Kidney glomerular epithelial cell (primary cell): ENCODE results near the gene SMAP1.

ENCODE experiments used
- DNase-seq: peaks from one replicate; lab custom pipeline; 2025; lab: John Stamatoyannopoulos, UW

The SMAP1 gene

GRCh38 chr6:70684794-70685493, 17.3 kb downstream of the SMAP1 start:
- DNase-seq: peak; percentile 5

DNA sequence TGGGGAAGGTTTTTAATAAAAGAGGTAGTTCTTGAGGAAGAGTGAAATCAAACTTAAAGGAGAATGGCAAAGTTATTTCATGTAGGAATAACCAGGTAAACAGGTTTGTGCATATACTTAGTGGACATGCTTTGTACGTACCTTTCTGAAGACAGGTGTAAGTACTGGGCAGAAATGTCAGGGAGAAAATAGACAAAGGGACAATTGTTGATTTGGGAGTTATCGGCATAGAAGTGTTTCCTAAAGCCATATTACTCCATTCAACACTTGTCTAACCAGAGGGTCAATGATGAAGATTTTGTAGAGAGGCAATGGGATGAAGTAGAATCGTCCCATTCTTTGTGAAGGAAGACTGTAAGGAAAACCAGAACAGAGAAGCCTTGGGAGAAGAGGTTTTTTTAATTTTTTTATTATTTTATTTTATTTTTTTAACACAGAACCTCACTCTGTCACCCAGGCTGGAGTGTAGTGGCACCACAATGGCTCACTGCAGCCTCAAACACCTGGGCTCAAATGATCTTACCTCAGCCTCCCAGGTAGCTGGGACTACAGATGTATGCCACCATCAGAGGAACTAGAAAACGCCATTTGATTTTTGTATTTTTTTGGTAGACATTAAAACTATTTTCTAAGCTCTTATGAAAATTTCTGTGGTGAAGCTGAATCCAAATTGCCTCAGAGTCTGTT, 18.0 kb downstream of the SMAP1 start:
- DNase-seq: no peak

DNA sequence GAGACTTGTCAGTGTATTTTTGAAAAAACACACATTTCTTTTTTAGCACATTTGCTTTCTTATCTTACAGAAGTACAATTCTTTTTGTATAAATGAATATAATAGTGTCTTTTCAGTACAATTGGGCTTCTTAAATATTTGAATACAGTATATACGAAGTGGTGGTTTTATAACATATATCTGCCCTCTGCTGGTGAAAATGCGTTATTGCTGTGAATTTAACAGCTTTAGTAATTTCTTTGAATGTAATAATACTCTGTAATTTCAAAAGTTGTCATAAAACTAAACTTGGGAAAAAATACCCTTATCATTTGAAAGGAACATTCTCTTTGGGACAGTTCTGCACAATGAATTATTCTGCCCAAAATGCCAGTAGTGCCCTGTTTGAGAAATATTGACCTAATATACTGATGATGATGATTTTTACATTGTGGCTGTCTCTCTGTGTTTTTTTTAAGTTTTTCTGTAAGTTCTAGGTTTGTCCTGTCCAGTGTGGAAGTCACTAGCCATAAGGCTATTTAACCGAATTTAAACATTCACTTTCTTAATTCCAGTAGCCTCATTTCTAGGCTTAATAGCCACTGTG, 19.0 kb downstream of the SMAP1 start:
- peak; percentile 27 for DNase-seq

GRCh38 chr6:70693887-70694286, 26.2 kb downstream of the SMAP1 start:
- DNase-seq: no peak

DNA sequence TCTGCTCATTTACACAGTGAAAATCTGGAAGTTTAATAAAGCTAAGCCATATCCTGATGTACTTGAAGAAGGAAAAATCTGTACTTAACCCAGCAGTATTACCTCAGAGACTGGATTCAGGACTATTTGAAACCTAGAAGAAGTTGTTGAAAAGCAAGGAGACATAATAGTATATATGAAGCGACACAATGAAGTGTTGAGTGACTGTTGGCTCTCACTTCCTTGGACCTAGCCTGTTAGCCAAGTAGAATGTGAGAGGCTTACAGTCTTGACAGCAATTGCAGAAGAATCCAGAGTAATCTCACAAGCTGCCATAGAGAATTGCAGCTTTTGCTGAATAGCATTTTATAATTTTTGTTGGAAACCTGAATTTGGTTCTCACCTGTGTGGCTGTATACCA, 26.7 kb downstream of the SMAP1 start:
- no peak for DNase-seq

- no peak for DNase-seq
These were observed 33.5 kb downstream of the SMAP1 start for GRCh38 chr6:70700922-70701876.

DNA sequence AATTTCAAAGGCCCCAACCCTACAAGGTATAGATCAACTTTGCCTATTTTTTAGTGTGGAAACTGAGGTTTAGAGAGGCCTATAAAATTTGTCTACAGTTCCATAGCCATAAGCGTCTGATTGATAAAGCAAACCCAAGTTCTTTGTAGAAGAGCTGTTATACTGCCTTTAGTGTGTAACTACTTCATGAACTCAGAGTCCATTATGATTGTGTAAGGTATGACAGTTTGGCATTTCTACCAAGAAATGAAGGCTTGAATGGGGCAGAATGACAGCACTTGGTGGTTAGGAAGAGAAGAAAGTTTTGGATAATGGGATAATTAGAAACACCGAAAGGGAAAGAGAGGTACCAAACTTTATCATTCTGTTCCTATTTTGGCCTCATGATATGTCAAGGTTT, 38.1 kb downstream of the SMAP1 start:
- DNase-seq: no peak

- peak; percentile 40 for DNase-seq
These were observed 38.9 kb downstream of the SMAP1 start for GRCh38 chr6:70706491-70707123.

DNA sequence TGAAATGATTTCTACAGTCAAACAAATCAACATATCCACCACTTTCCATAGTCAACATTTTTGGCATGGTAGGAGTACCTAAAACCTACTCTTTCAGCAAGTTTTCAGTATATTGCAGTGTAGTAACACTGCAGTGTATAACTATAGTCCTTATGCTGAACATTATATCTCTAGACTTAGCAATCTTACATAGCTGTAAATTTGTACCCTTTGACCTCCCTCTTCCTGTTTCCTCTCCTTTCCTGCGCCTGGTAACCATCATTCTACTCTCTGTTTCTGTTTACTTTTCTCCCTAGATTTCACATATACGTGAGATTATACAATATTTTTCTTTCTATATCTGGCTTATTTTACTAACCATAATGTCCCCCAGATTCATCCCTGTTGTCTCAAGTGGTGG, 40.2 kb downstream of the SMAP1 start:
- no peak for DNase-seq

- DNase-seq: no peak
These were observed 40.8 kb downstream of the SMAP1 start for GRCh38 chr6:70708448-70708847.

DNA sequence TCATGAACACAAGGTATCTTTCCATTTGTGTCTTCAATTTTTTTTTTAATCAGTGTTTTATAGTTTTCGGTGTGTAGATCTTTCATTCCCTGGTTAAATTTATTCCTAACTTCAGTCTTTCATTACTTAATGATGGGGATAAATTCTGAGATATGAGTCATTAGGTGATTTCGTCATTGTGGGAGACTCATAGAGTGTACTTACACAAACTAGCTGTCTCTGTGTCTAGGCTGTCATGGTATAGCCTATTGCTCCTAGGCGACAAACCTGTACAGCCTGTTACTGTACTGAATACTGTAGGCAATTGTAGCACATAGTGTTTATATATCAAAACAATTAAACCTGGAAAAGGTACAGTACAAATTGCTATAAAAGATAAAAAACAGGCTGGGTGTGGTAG, 42.1 kb downstream of the SMAP1 start:
- DNase-seq: no peak

DNA sequence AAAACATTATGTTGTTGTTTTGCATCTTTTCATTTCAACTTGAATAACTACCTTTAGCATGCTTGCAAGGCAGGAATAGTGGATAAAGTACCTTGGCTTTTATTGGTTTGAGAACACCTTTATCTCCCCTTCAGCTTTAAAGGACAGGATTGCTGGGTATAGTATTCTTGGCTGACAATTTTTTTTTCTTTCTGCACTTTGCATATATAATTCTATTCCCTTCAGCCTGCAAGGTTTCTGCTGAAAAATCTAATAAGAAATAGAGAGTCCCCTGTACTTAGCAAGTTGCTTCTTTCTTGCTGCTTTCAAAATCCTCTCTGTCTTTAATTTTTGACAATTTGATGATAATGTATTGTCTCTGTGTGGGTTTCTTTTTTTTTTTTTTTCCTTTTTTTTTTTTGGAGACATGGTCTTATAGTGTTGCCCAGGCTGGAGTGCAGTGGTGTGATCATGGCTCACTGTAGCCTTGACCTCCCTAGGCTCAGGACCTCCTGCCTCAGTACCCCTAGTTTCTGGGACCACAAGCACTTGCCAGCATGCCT, 47.1 kb downstream of the SMAP1 start:
- no peak for DNase-seq

- DNase-seq: no peak
These were observed 49.5 kb downstream of the SMAP1 start for GRCh38 chr6:70717038-70717801.

- no peak for DNase-seq
These were observed 56.8 kb downstream of the SMAP1 start for GRCh38 chr6:70724524-70724923.

- no peak for DNase-seq
These were observed 58.2 kb downstream of the SMAP1 start for GRCh38 chr6:70725817-70726415.

- DNase-seq: no peak
These were observed 66.7 kb downstream of the SMAP1 start for GRCh38 chr6:70734381-70734780.

GRCh38 chr6:70734979-70735378, 67.3 kb downstream of the SMAP1 start:
- no peak for DNase-seq

DNA sequence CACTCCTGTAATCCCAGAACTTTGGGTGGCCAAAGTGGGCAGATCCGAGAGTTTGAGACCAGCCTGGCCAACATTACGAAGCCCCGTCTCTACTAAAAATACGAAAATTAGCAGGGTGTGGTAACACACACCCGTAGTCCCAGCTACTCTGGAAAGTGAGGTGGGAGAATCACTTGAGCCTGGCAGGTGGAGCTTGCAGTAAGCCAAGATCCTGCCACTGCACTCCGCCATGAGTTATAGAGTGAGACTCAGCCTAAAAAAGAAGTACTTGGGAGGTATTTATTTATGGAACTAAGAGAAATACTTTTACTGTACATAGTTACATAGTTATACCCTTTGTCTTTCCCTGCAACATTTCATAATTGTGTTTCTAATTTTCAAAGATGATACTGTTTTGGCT, 67.8 kb downstream of the SMAP1 start:
- no peak for DNase-seq

GRCh38 chr6:70738028-70738427, 70.3 kb downstream of the SMAP1 start:
- DNase-seq: no peak

GRCh38 chr6:70739534-70739933, 71.9 kb downstream of the SMAP1 start:
- no peak for DNase-seq
